Retina (tissue), 1 donor: ENCODE results near the gene DSCAM.

Source experiments
- DNase-seq: peaks from one replicate; pipeline ENCODE4 v3.0.0-alpha.2; 2016

Gene DSCAM

GRCh38 chr21:40602080-40602479 is 244.9 kb downstream of the DSCAM start:
- DNase-seq = no peak

GRCh38 chr21:40595806-40596205 is 251.2 kb downstream of the DSCAM start:
- DNase-seq = no peak

GRCh38 chr21:40587736-40588346 is 259.1 kb downstream of the DSCAM start:
- DNase-seq = no peak

- DNase-seq = no peak
Measured at GRCh38 chr21:40586575-40586974, 260.4 kb downstream of the DSCAM start.

GRCh38 chr21:40577285-40578043 is 269.5 kb downstream of the DSCAM start:
- no peak for DNase-seq

- DNase-seq = no peak
Measured at GRCh38 chr21:40575976-40576375, 271.0 kb downstream of the DSCAM start.

GRCh38 chr21:40569357-40569756 is 277.6 kb downstream of the DSCAM start:
- DNase-seq = no peak

GRCh38 chr21:40568807-40569206 is 278.2 kb downstream of the DSCAM start:
- DNase-seq = peak; percentile 18

GRCh38 chr21:40567501-40567900 is 279.5 kb downstream of the DSCAM start:
- no peak for DNase-seq

GRCh38 chr21:40566486-40566885 is 280.5 kb downstream of the DSCAM start:
- no peak for DNase-seq

GRCh38 chr21:40564318-40564717 is 282.6 kb downstream of the DSCAM start:
- DNase-seq = no peak

- DNase-seq = no peak
Measured at GRCh38 chr21:40563900-40564299, 283.1 kb downstream of the DSCAM start.

GRCh38 chr21:40562242-40563002 is 284.5 kb downstream of the DSCAM start:
- DNase-seq = no peak

GRCh38 chr21:40556442-40556968 is 290.5 kb downstream of the DSCAM start:
- DNase-seq = no peak

GRCh38 chr21:40555021-40555528 is 291.9 kb downstream of the DSCAM start:
- no peak for DNase-seq

- DNase-seq = no peak
Measured at GRCh38 chr21:40553781-40554180, 293.2 kb downstream of the DSCAM start.

GRCh38 chr21:40547906-40548513 is 298.9 kb downstream of the DSCAM start:
- no peak for DNase-seq

GRCh38 chr21:40546647-40547046 is 300.3 kb downstream of the DSCAM start:
- no peak for DNase-seq

GRCh38 chr21:40540216-40540615 is 306.7 kb downstream of the DSCAM start:
- no peak for DNase-seq

- DNase-seq = no peak
Measured at GRCh38 chr21:40534886-40535285, 312.1 kb downstream of the DSCAM start.

GRCh38 chr21:40531431-40532110 is 315.4 kb downstream of the DSCAM start:
- no peak for DNase-seq

GRCh38 chr21:40531016-40531415 is 315.9 kb downstream of the DSCAM start:
- DNase-seq = no peak
